Activated CD4-positive, alpha-beta T cell treated with anti-CD3 and anti-CD28 coated beads for 36 hours (primary cell): ENCODE measurements around the gene DUSP28. TPM values are rescaled to one million over a fixed set of nuclear protein-coding genes. Genes with fewer than 3 reads are reported as not detected.

Experiments used
- ATAC-seq: fragments of 200-7000 bp; cut with Tn5 transposase; one replicate; pipeline ENCODE4 v1.10.0; 2021; ENCODE audit warnings: mild to moderate bottlenecking, moderate library complexity
- CTCF ChIA-PET: fragments of 350-600 bp; sonication (Branson Sonifier 250); formaldehyde crosslinking; loops from one replicate; lab custom pipeline; 2021; ENCODE audit warnings: antibody characterized with exemption; lab: Charles Lee
- POLR2A ChIA-PET: fragments of 350-600 bp; sonication (Branson Sonifier 250); formaldehyde crosslinking; loops from one replicate; lab custom pipeline; 2021; ENCODE audit warnings: antibody characterized with exemption, inconsistent platforms; lab: Charles Lee
- DNase-seq: peaks from one replicate; pipeline ENCODE4 v3.0.0-alpha.2; 2020
- H3K27ac Mint-ChIP-seq: one replicate; pipeline ENCODE4 v1.8.0; 2021; ENCODE audit warnings: mixed read lengths
- H3K27me3 Mint-ChIP-seq: one replicate; pipeline ENCODE4 v1.8.0; 2021; ENCODE audit warnings: mixed read lengths
- H3K36me3 Mint-ChIP-seq: one replicate; pipeline ENCODE4 v1.8.0; 2021; ENCODE audit warnings: low read depth, mixed read lengths
- H3K4me1 Mint-ChIP-seq: one replicate; pipeline ENCODE4 v1.8.0; 2021; ENCODE audit warnings: mixed read lengths
- H3K4me3 Mint-ChIP-seq: one replicate; pipeline ENCODE4 v1.8.0; 2021; ENCODE audit warnings: mild to moderate bottlenecking, moderate library complexity, mixed read lengths
- H3K9me3 Mint-ChIP-seq: one replicate; pipeline ENCODE4 v1.8.0; 2021; ENCODE audit warnings: low read depth, mixed read lengths
- intact Hi-C, 2 experiments: fragments of 100-400 bp; cut with DNase I in 1 of 2; cut with micrococcal nuclease in 1 of 2; formaldehyde crosslinking; loops; one replicate each; pipeline versions ENCODE4 v1.14.2 to v1.15.1; 2022 to 2024; cut with DNase I, micrococcal nuclease
- total RNA-seq, 2 experiments: library from RNA; stranded (reverse); gene quantifications; one replicate each; pipeline ENCODE4 v1.2.3, GENCODE V29; 2021

DUSP28 gene
- total RNA-seq, 2 experiments from 2014 or later = 3.3 to 5.0 TPM

DNA sequence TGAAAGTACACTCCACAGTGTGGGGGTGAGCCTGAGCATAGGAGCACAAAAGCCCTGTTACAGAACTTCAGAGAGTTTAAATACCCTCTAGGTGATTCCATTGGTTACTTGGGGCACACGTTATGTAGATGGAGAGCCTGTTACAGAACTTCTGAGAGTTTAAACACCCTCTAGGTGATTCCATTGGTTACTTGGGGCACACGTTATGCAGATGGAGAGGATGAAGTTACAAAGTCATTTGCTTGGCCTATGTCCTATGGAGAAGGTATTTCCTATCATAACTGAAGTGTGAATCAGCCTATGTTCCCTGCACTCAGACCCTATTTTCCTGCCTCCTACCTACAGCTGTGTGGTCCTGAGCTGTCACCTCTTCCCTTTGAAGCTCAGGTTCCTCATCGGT lies 22.6 kb downstream of the DUSP28 start:
- H3K27me3 Mint-ChIP-seq = no peaks in the 10 kb centered on the region
- no peaks in the 10 kb centered on the region for H3K9me3 Mint-ChIP-seq
- CTCF ChIA-PET = interaction anchor here (1.7 kb wide), 1 partner anchor 16 kb away, joined by 10 read pairs; no protein-coding TSS in a partner anchor
- H3K4me3 Mint-ChIP-seq = no peak overlapping the region
- peaks cover 17% of the 10 kb centered on the region for H3K36me3 Mint-ChIP-seq
- peaks cover 42% of the 10 kb centered on the region for H3K4me1 Mint-ChIP-seq
- no peak for ATAC-seq
- DNase-seq = no peak
- intact Hi-C loops = no loop called here
- POLR2A ChIA-PET = no interaction called here
- no peak overlapping the region for H3K27ac Mint-ChIP-seq

DNA sequence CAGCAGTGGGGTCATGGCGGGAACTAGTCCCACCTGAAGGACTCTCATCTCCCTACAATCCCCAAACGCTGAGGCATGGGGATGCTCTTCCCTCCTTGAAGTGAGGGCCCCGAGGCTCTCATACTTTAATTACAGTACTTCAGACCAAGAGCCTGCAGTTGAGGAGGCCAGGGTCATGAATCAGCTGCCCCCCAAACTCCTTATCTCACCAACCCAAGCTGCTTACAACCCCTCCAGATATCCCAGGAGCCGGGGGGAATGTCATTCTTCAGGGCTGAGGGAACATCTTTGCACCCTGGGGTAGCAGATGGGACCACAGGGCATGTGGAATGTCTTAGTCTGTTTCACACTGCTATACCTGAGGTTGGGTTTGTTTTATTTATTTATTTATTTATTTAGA lies 23.6 kb downstream of the DUSP28 start:
- no peaks in the 10 kb centered on the region for H3K9me3 Mint-ChIP-seq
- no peaks in the 10 kb centered on the region for H3K27me3 Mint-ChIP-seq
- DNase-seq (no peak), ATAC-seq (no peak)
- POLR2A ChIA-PET = interaction anchor here (1.1 kb wide), 1 partner anchor 18 kb away, joined by 3 read pairs; no protein-coding TSS in a partner anchor
- H3K27ac Mint-ChIP-seq = no peak overlapping the region
- no peak overlapping the region for H3K4me3 Mint-ChIP-seq
- peaks cover 16% of the 10 kb centered on the region for H3K36me3 Mint-ChIP-seq
- CTCF ChIA-PET = interaction anchor here (4.7 kb wide), 1 partner anchor 18 kb away, joined by 61 read pairs; no protein-coding TSS in a partner anchor
- intact Hi-C loops = loop anchor here in 1 of 2 experiments (1.0 kb wide), 1 partner anchor 38 kb away; no protein-coding TSS in a partner anchor
- peaks cover 49% of the 10 kb centered on the region for H3K4me1 Mint-ChIP-seq

DNA sequence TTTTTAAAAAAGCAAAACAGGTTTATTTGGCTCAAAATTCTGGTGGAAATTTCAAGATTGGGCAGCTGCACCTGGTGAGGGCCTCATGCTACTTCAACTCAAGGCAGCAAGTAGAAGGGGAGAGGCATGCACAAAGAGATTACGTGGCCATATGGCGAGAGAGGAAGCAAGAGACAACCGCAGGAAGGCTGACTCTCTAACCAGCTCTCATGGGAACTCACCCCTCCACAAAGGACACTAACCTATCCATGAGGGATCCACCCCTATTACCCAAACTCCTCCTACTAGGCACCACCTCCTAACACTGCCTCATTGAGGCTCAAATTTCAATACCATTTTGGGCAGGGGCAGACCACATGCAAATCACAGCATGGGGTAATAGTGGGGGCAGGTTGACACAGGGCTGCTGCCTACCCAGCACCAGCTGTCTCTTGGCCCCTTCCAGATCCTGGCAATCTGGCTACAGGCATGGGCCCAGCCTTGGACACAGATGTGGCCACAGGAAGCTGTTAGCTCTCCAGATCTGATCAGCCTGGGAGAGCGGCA lies 24.4 kb downstream of the DUSP28 start:
- peaks cover 46% of the 10 kb centered on the region for H3K4me1 Mint-ChIP-seq
- DNase-seq = no peak
- no peaks in the 10 kb centered on the region for H3K27me3 Mint-ChIP-seq
- peak overlapping the region; percentile 61 for H3K27ac Mint-ChIP-seq
- intact Hi-C loops = loop anchor here in 1 of 2 experiments (1.0 kb wide), 1 partner anchor 37 kb away; no protein-coding TSS in a partner anchor
- ChIA-PET POLR2A (interaction anchor here (1.1 kb wide), 1 partner anchor 19 kb away, joined by 3 read pairs; no protein-coding TSS in a partner anchor), CTCF (interaction anchor here (4.7 kb wide), 1 partner anchor 19 kb away, joined by 61 read pairs; no protein-coding TSS in a partner anchor)
- peak overlapping the region; percentile 87 for H3K4me3 Mint-ChIP-seq
- peaks cover 16% of the 10 kb centered on the region for H3K36me3 Mint-ChIP-seq
- no peaks in the 10 kb centered on the region for H3K9me3 Mint-ChIP-seq
- no peak for ATAC-seq

DNA sequence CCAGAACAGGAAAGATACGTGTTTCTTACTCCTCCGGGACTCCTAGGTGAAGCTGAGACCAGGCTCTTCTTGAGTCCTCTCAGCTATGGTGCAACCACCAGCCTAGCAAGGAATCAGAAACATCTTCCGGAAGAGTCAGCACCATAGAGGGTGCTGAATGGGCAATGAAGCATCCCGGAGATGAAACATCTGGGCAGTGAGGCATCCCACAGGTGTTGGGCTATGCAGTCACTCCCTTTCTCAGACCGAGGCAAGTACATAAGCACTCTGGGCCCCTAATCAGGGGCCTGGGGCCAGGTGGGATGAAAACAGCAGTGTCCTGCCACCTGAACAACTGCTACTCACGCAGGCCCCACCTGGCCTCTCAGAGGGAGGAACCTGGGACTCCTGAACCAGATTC lies 24.9 kb downstream of the DUSP28 start:
- Mint-ChIP-seq H3K4me3 (peak overlapping the region; percentile 87), H3K27me3 (no peaks in the 10 kb centered on the region), H3K27ac (peak overlapping the region; percentile 40), H3K4me1 (peaks cover 44% of the 10 kb centered on the region), H3K36me3 (peaks cover 13% of the 10 kb centered on the region), H3K9me3 (no peaks in the 10 kb centered on the region)
- ChIA-PET CTCF (interaction anchor here (1.1 to 4.7 kb wide), 2 partner anchors 19 to 25 kb away, joined by 3 to 61 read pairs; no protein-coding TSS in a partner anchor), POLR2A (interaction anchor here (2.7 kb wide), 1 partner anchor 19 kb away, joined by 34 read pairs; no protein-coding TSS in a partner anchor)
- ATAC-seq = no peak
- no peak for DNase-seq
- intact Hi-C loops = no loop called here

DNA sequence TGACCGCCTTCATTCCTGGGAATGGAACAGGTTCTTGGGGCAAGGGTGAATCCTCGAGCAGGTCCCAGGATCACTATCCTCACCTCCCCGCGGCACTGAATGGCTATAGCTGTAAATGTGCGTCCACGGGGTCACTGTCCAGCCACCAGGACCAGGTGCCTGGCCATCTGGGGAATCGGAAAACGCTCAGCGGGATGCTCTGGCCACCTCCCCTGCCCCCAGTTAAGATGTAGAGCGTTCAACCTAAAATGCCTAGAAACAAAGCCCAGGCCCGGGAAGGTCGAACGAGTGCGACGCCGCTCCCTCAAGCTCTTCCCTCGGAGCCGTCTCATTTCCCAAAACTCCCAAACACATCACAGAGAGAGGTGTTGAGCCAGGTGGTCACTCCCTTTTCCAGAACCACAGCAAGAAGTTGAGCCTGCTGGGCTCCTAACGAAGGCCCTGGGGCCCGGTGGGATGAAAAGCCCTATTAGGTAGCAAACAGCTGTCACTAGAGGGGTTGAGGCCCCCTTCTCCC lies 25.6 kb downstream of the DUSP28 start:
- no peak for ATAC-seq
- H3K36me3 Mint-ChIP-seq = peaks cover 11% of the 10 kb centered on the region
- H3K4me3 Mint-ChIP-seq = peak overlapping the region; percentile 87
- ChIA-PET POLR2A (interaction anchor here (1.4 to 2.7 kb wide), 4 partner anchors 12 to 25 kb away, joined by 5 to 34 read pairs (median 10); partner anchors contain the start of gene DUSP28), CTCF (interaction anchor here (0.7 to 4.7 kb wide), 8 partner anchors 14 to 72 kb away, joined by 3 to 61 read pairs (median 6); partner anchors contain the start of gene RNPEPL1)
- no peaks in the 10 kb centered on the region for H3K27me3 Mint-ChIP-seq
- DNase-seq = no peak
- intact Hi-C loops = loop anchor here (1.0 kb wide), 14 partner anchors 19 to 1025 kb away; partner anchors contain the start of genes DUSP28 (in 1 of the 2), FARP2 (in 1 of the 2), GPC1 (in 1 of the 2) and HDLBP (in 1 of the 2)
- H3K4me1 Mint-ChIP-seq = peaks cover 38% of the 10 kb centered on the region
- no peaks in the 10 kb centered on the region for H3K9me3 Mint-ChIP-seq
- H3K27ac Mint-ChIP-seq = peak overlapping the region; percentile 85

DNA sequence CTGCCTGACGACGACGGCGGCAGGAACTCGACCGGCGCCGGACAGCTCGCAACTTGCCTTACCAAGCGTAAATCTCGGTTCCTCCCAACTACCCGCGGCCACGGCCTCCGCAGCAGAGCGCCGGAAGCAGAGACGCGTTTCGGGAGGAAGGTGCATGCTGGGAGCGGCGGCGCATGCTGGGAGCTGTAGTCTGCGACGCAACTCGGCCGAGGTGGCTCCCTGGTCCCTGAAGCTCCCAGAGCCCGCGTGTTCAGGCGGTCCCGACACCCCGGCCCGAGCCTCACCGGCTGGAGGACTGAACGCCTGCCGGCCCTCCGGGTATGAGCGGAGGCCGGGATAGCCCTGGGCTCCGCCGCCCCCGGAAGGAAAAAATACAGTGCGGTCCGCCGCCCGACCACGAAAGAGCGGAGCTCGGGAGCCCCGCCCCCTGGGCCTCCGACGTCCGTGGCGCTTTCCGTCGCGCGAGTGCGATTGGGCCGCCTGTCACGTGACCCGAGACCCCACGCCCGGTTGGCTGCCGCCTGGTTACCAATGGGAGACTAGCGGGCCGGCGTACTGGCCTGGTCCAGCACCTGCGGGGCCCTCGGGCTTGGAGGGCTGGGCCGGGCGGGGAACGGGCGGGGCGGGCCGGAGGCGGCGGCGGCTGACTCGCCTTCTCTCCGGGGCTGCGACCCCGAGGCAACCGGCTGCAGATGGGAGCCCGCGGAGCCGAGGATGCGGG lies 26.2 kb downstream of the DUSP28 start, which contains the start of gene CAPN10:
Gene CAPN10, plus strand, starts transcription at position 537 of the 721 bp plus-strand sequence. Its CDS starts 178 bp downstream, at position 715.
- ChIA-PET CTCF (interaction anchor here (0.7 to 4.7 kb wide), 10 partner anchors 14 to 73 kb away, joined by 3 to 61 read pairs (median 6); partner anchors contain the start of gene RNPEPL1), POLR2A (interaction anchor here (1.4 to 2.7 kb wide), 4 partner anchors 13 to 26 kb away, joined by 5 to 34 read pairs (median 10); partner anchors contain the start of gene DUSP28)
- Mint-ChIP-seq H3K4me3 (peak within 1 kb of the TSS; percentile 87), H3K27ac (peak within 1 kb of the TSS; percentile 85), H3K36me3 (peaks cover 7% of the 10 kb centered on the region), H3K9me3 (no peaks in the 10 kb centered on the region), H3K27me3 (no peaks in the 10 kb centered on the region), H3K4me1 (peaks cover 38% of the 10 kb centered on the region)
- intact Hi-C loops = loop anchor here (1.0 kb wide), 14 partner anchors 20 to 1024 kb away; partner anchors contain the start of genes DUSP28 (in 1 of the 2), FARP2 (in 1 of the 2), GPC1 (in 1 of the 2) and HDLBP (in 1 of the 2)
- ATAC-seq = peak; percentile 91
- DNase-seq = peak; percentile 98

DNA sequence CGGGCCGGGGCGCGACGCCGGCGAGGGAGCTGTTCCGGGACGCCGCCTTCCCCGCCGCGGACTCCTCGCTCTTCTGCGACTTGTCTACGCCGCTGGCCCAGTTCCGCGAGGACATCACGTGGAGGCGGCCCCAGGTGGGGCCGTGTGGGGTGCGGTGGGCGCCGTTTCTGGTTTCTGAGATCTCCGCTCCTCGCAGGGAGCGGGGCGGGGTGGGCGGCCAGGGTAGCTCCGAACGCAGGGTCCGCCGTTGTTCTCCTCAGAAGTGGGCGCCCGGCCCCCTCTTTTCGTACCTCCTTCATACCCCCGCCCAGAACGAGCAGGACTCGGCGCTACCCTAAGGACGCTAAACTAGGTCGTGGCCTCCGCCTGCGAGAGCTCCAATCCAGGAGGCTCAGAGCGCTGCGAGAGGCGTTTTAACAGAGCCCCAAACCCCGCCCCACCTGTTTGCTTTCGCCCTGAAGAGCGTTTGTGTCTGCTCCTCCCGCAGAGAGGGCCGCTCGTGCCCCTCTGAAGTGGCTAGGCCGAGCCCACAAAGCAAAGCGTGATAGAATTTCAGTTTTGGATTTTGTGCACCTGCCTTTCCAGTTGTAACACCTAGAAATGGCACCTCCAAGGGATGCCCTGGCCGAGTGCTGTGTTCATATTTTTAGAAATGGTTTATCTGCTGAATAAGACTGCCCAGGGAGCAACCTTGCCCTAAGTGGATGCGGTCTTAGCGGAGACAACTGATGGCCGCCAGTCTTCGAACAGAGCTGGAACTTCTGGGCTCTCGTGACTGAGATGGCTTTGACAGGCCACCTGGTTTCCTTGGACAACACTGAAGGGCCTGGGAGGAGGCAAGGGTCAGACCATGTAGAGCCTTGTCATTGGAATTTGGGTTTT lies 27.0 kb downstream of the DUSP28 start:
- ChIA-PET CTCF (interaction anchor here (0.7 to 4.7 kb wide), 9 partner anchors 18 to 73 kb away, joined by 3 to 61 read pairs (median 6); partner anchors contain the start of gene RNPEPL1), POLR2A (interaction anchor here (0.7 to 2.7 kb wide), 5 partner anchors 14 to 34 kb away, joined by 3 to 34 read pairs (median 8); partner anchors contain the start of gene DUSP28)
- H3K4me3 Mint-ChIP-seq = peak overlapping the region; percentile 87
- H3K9me3 Mint-ChIP-seq = no peaks in the 10 kb centered on the region
- peak; percentile 77 for DNase-seq
- peak overlapping the region; percentile 80 for H3K27ac Mint-ChIP-seq
- intact Hi-C loops = loop anchor here (1.0 kb wide), 14 partner anchors 21 to 1023 kb away; partner anchors contain the start of genes DUSP28 (in 1 of the 2), FARP2 (in 1 of the 2), GPC1 (in 1 of the 2) and HDLBP (in 1 of the 2)
- peak; percentile 25 for ATAC-seq
- H3K36me3 Mint-ChIP-seq = peaks cover 7% of the 10 kb centered on the region
- no peaks in the 10 kb centered on the region for H3K27me3 Mint-ChIP-seq
- peaks cover 38% of the 10 kb centered on the region for H3K4me1 Mint-ChIP-seq

DNA sequence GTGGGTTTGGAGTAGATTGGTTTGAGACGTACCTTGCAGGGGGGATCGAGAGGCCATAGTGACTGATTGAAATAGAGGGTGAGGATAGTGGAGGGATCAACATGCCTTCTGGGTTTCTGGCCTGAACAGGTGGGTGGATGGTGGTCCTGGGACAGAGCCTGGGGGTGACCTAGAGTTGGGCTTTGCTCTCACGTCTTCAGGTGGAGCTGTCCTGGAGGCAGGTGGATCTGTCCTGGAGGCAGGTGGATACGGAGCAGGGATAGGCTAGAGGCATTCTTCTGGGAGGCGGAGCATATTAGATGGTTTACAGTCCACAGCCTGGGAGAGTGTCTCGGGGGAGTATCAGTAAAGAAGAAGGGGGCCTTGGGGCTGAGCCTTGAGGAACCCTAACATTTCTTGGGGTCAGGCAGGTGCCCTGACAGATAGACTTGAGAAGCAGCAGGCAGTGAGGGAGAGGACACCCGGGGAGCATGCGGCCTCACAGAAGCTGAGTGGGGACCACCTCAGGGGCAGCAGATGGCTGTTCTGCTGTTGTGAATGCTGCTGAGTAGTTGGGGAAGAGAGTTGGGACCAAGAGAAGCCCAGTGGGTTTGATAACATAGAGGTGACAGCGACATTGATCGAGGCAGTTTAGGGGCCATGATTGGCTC lies 28.0 kb downstream of the DUSP28 start:
- Mint-ChIP-seq H3K36me3 (peaks cover 7% of the 10 kb centered on the region), H3K27ac (peak overlapping the region; percentile 37), H3K4me3 (peak overlapping the region; percentile 87), H3K9me3 (no peaks in the 10 kb centered on the region), H3K4me1 (peaks cover 34% of the 10 kb centered on the region), H3K27me3 (no peaks in the 10 kb centered on the region)
- no peak for DNase-seq
- no peak for ATAC-seq
- ChIA-PET POLR2A (interaction anchor here (0.7 to 2.4 kb wide), 3 partner anchors 23 to 33 kb away, joined by 3 to 13 read pairs (median 5); partner anchors contain the start of gene DUSP28), CTCF (interaction anchor here (1.5 to 4.7 kb wide), 2 partner anchors 19 to 22 kb away, joined by 4 to 61 read pairs; no protein-coding TSS in a partner anchor)
- intact Hi-C loops = no loop called here

DNA sequence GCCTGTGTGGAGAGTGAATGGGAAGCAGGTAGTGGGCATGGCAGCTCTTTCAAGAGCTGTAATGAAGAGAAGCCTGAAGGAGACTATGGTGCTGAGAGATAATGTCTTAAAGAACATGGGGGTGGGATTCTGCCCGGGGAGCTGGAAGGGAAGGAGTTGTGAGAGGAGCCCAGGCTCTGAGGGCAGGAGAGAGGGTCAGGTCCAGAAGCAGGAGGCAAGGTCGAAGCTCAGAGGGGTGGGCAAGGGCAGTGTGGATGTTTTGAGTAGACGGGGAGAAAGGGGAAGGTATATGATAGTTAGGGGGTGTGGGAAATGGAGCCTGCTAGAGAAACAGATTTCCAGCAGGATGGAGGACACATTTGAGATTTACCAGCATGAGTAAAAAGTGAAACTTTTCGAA lies 28.5 kb downstream of the DUSP28 start:
- no peak for DNase-seq
- intact Hi-C loops = no loop called here
- ChIA-PET CTCF (interaction anchor here (1.4 to 4.7 kb wide), 3 partner anchors 20 to 74 kb away, joined by 4 to 61 read pairs (median 8); no protein-coding TSS in a partner anchor), POLR2A (interaction anchor here (1.4 kb wide), 1 partner anchor 23 kb away, joined by 5 read pairs; no protein-coding TSS in a partner anchor)
- no peak for ATAC-seq
- Mint-ChIP-seq H3K27ac (no peak overlapping the region), H3K36me3 (peaks cover 7% of the 10 kb centered on the region), H3K27me3 (no peaks in the 10 kb centered on the region), H3K4me1 (peaks cover 34% of the 10 kb centered on the region), H3K4me3 (peak overlapping the region; percentile 87), H3K9me3 (no peaks in the 10 kb centered on the region)
